Suprapubic skin (tissue), 4 donors: ENCODE data around the gene EPHA6. TPM values are rescaled to one million over a fixed set of nuclear protein-coding genes. Genes with fewer than 3 reads are reported as not detected.

Experiments used
- DNase-seq, 2 donors: peaks; one replicate each; pipeline ENCODE4 v3.0.0-alpha.2; 2019; ENCODE audit warnings: low spot score in 2 of 2
- H3K27ac ChIP-seq: fragments of 200-600 bp; sonication (generic); one replicate; pipeline ENCODE4 v1.5.1; 2019
- H3K27me3 ChIP-seq: fragments of 200-600 bp; sonication (generic); one replicate; pipeline ENCODE4 v1.5.1; 2019
- H3K36me3 ChIP-seq: fragments of 200-600 bp; sonication (generic); one replicate; pipeline ENCODE4 v1.5.1; 2019
- H3K4me1 ChIP-seq: fragments of 200-600 bp; sonication (generic); one replicate; pipeline ENCODE4 v1.5.1; 2019
- H3K4me3 ChIP-seq: fragments of 200-600 bp; sonication (generic); one replicate; pipeline ENCODE4 v1.5.1; 2019; ENCODE audit warnings: mild to moderate bottlenecking
- H3K9me3 ChIP-seq: fragments of 200-600 bp; sonication (generic); one replicate; pipeline ENCODE4 v1.5.1; 2019
- EP300 ChIP-seq: sonication (generic); formaldehyde crosslinking; IDR thresholded peaks from one replicate; pipeline ENCODE4 v1.6.1; 2017; ENCODE audit warnings: antibody characterized with exemption
- POLR2A ChIP-seq, 2 donors: fragments of 450-650 bp; IDR thresholded peaks; one replicate each; pipeline ENCODE4 v1.6.1; 2017; ENCODE audit warnings: antibody characterized with exemption in 2 of 2, mild to moderate bottlenecking in 2 of 2, moderate library complexity in 2 of 2
- POLR2AphosphoS5 ChIP-seq, 3 donors: sonication (generic); formaldehyde crosslinking; IDR thresholded peaks; one replicate each; pipeline ENCODE4 v1.6.1; 2017; ENCODE audit warnings: antibody characterized with exemption in 3 of 3
- WGBS: methylation state at CpG from one replicate; pipeline ENCODE4 v1.1.5; 2018; 5-methylcytosine and 5-hydroxymethylcytosine counted together
- total RNA-seq, 4 donors: library from RNA; depleted of rRNA; stranded (reverse); fragments of >200 nt; gene quantifications; one replicate each; pipeline ENCODE4 v1.1.0, GENCODE V29; 2016
- TF ChIP-seq, protein P1 (sequence below), 2 donors: fragments of 200-600 bp in 1 of 2; fragments of 450-650 bp in 1 of 2; sonication (generic) in 1 of 2; IDR thresholded peaks; one replicate each; pipeline ENCODE4 v1.5.1; 2016 to 2019; ENCODE audit warnings: antibody characterized with exemption in 2 of 2, mild to moderate bottlenecking in 1 of 2, moderate library complexity in 1 of 2

Gene EPHA6
- total RNA-seq, 4 donors from 2014 or later: not detected

DNA sequence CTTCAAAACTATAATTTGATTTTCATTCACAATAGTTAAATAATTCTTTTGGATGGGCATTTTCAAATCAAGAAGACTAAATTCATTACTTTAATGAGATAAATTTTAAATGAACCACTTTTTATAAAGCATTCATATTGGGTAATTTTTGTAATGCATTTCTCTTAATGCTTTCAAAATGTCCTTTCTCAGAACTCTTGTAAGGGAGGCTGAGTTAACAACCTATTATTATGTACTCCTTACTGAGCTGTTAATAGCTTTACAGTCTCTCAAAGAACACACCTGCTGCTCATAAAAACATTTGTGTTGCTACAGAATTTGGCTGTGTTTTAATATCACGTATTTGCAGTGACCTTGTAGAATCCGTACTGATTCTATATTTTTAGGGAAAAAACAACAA lies 616.2 kb downstream of the EPHA6 start:
- Histone ChIP-seq H3K9me3 (no peaks in the 10 kb centered on the region), H3K4me1 (no peaks in the 10 kb centered on the region), H3K27ac (no peak overlapping the region), H3K4me3 (no peak overlapping the region), H3K36me3 (no peaks in the 10 kb centered on the region), H3K27me3 (no peaks in the 10 kb centered on the region)
- TF ChIP-seq POLR2A (IDR thresholded peaks at IDR 0.05) (no peak), POLR2AphosphoS5 (IDR thresholded peaks at IDR 0.05) (no peak), EP300 (no peak)
- TF ChIP-seq, protein P1, sequence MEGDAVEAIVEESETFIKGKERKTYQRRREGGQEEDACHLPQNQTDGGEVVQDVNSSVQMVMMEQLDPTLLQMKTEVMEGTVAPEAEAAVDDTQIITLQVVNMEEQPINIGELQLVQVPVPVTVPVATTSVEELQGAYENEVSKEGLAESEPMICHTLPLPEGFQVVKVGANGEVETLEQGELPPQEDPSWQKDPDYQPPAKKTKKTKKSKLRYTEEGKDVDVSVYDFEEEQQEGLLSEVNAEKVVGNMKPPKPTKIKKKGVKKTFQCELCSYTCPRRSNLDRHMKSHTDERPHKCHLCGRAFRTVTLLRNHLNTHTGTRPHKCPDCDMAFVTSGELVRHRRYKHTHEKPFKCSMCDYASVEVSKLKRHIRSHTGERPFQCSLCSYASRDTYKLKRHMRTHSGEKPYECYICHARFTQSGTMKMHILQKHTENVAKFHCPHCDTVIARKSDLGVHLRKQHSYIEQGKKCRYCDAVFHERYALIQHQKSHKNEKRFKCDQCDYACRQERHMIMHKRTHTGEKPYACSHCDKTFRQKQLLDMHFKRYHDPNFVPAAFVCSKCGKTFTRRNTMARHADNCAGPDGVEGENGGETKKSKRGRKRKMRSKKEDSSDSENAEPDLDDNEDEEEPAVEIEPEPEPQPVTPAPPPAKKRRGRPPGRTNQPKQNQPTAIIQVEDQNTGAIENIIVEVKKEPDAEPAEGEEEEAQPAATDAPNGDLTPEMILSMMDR (IDR thresholded peaks at IDR 0.05): no peak
- DNase-seq: no peak
- WGBS: 59% methylated on average over 2 of the region's 2 CpGs

GRCh38 chr3:97432914-97433313 lies 618.5 kb downstream of the EPHA6 start:
- no peak overlapping the region for H3K27ac ChIP-seq
- H3K27me3 ChIP-seq: no peaks in the 10 kb centered on the region
- no peaks in the 10 kb centered on the region for H3K9me3 ChIP-seq
- no peak overlapping the region for H3K4me3 ChIP-seq
- no peaks in the 10 kb centered on the region for H3K36me3 ChIP-seq
- H3K4me1 ChIP-seq: no peaks in the 10 kb centered on the region
- no peak for DNase-seq
- TF ChIP-seq POLR2AphosphoS5 (IDR thresholded peaks at IDR 0.05): no peak
- TF ChIP-seq EP300: no peak
- WGBS: 46% methylated on average over 2 of the region's 2 CpGs

- no peaks in the 10 kb centered on the region for H3K27me3 ChIP-seq
- H3K4me3 ChIP-seq: no peak overlapping the region
- H3K36me3 ChIP-seq: no peaks in the 10 kb centered on the region
- no peak overlapping the region for H3K27ac ChIP-seq
- no peak for DNase-seq
- TF ChIP-seq POLR2AphosphoS5 (IDR thresholded peaks at IDR 0.05) (no peak), EP300 (no peak), POLR2A (IDR thresholded peaks at IDR 0.05) (no peak)
- TF ChIP-seq, protein P1 (IDR thresholded peaks at IDR 0.05): no peak
- WGBS: 96% methylated on average over 1 of the region's 1 CpG
- H3K9me3 ChIP-seq: no peaks in the 10 kb centered on the region
- no peaks in the 10 kb centered on the region for H3K4me1 ChIP-seq
Measured at GRCh38 chr3:97438131-97438530, 623.7 kb downstream of the EPHA6 start.

DNA sequence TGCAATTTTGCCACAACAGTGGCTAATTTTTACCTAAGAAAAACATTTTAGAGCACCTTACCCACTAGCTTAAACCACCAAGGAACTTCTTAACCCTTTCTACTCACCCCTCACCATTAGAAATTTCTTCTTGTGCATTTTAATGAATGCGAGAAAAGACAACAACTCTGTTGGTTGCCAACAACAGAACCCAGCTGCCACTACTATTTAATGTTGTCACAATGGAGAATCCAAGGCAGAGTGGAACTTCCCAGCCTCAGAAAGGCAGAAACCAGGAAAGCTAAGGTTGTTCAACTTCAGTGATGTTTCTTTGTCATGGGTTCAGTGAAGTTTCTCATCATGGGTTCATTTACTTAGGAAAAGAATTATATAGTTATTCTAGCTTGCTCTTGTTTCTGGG lies 625.0 kb downstream of the EPHA6 start:
- TF ChIP-seq POLR2AphosphoS5 (IDR thresholded peaks at IDR 0.05) (no peak), EP300 (no peak), POLR2A (IDR thresholded peaks at IDR 0.05) (no peak)
- TF ChIP-seq, protein P1 (IDR thresholded peaks at IDR 0.05): no peak
- no peak overlapping the region for H3K27ac ChIP-seq
- H3K4me3 ChIP-seq: no peak overlapping the region
- no peak for DNase-seq
- no peaks in the 10 kb centered on the region for H3K27me3 ChIP-seq
- no peaks in the 10 kb centered on the region for H3K4me1 ChIP-seq
- WGBS: 88% methylated on average over 1 of the region's 1 CpG
- H3K36me3 ChIP-seq: no peaks in the 10 kb centered on the region
- H3K9me3 ChIP-seq: no peaks in the 10 kb centered on the region

GRCh38 chr3:97464035-97464434 lies 649.6 kb downstream of the EPHA6 start:
- no peaks in the 10 kb centered on the region for H3K4me1 ChIP-seq
- 24% methylated on average over 1 of the region's 1 CpG for WGBS
- no peaks in the 10 kb centered on the region for H3K27me3 ChIP-seq
- TF ChIP-seq, protein P1 (IDR thresholded peaks at IDR 0.05): no peak
- no peak for TF ChIP-seq POLR2A (IDR thresholded peaks at IDR 0.05)
- DNase-seq: no peak
- H3K36me3 ChIP-seq: no peaks in the 10 kb centered on the region
- H3K9me3 ChIP-seq: no peaks in the 10 kb centered on the region
- H3K4me3 ChIP-seq: no peak overlapping the region
- no peak overlapping the region for H3K27ac ChIP-seq

- no peak for TF ChIP-seq EP300
- no peak for TF ChIP-seq POLR2AphosphoS5 (IDR thresholded peaks at IDR 0.05)
- TF ChIP-seq, protein P1 (IDR thresholded peaks at IDR 0.05): no peak
- no peak for TF ChIP-seq POLR2A (IDR thresholded peaks at IDR 0.05)
- no peak for DNase-seq
- H3K27ac ChIP-seq: no peak overlapping the region
- H3K36me3 ChIP-seq: no peaks in the 10 kb centered on the region
- H3K4me1 ChIP-seq: no peaks in the 10 kb centered on the region
- no peak overlapping the region for H3K4me3 ChIP-seq
- H3K9me3 ChIP-seq: no peaks in the 10 kb centered on the region
- no peaks in the 10 kb centered on the region for H3K27me3 ChIP-seq
- 30% methylated on average over 2 of the region's 2 CpGs for WGBS
Measured at GRCh38 chr3:97470481-97470880, 656.1 kb downstream of the EPHA6 start.
